NCI-H69 (cell line): ENCODE results near the gene TBX6.

Source experiments
- DNase-seq: peaks from one replicate; lab custom pipeline; 2025; lab: John Stamatoyannopoulos, UW

Gene TBX6

DNA sequence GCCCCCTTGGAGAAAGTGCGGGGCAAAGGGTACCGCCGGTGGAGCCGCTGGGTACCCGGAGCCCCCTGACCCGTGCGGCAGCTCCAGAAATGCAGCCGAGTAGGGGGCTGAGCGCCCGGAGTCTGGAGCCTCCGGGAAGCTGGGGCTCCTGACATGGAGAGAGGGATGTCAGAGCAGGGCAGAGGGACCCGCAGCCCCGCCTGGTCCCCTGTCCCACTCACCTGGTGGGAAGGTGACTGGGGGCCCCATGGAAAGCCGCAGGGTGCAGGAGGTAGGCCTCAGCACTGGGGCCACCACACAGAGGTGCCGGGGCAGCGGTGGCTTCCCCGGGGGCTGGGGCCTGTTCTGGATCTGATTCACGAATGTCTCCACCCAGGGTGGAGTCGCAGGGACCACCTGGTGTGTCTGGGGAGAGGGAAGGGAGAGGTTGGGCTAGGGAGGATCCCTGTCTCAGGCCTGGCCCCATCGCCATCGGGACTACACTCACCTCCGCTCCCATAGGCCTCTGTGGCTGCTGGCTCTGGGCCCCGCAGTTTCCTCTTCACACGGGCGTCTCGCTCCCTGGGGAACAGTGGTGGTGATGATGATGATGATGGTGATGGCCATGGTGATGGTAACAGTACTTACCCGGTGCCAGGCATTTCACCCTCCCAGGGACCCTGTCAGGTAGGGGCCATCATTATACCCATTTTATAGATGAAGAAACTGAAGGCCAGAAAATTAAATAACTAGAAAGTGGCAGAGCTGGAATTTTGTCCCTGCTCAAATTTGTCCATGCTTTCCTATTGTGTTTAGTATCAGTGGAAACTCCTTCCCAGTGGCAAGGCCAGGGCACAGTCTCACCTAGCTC lies 5.2 kb downstream of the TBX6 start:
- DNase-seq, result no peak

- no peak for DNase-seq
Observed at GRCh38 chr16:30085820-30086219, 5.9 kb downstream of the TBX6 start.

- no peak for DNase-seq
Observed at GRCh38 chr16:30085247-30085646, 6.5 kb downstream of the TBX6 start.

- no peak for DNase-seq
Observed at GRCh38 chr16:30084816-30085159, 6.9 kb downstream of the TBX6 start.

- DNase-seq, result no peak
Observed at GRCh38 chr16:30084096-30084815, 7.5 kb downstream of the TBX6 start.

DNA sequence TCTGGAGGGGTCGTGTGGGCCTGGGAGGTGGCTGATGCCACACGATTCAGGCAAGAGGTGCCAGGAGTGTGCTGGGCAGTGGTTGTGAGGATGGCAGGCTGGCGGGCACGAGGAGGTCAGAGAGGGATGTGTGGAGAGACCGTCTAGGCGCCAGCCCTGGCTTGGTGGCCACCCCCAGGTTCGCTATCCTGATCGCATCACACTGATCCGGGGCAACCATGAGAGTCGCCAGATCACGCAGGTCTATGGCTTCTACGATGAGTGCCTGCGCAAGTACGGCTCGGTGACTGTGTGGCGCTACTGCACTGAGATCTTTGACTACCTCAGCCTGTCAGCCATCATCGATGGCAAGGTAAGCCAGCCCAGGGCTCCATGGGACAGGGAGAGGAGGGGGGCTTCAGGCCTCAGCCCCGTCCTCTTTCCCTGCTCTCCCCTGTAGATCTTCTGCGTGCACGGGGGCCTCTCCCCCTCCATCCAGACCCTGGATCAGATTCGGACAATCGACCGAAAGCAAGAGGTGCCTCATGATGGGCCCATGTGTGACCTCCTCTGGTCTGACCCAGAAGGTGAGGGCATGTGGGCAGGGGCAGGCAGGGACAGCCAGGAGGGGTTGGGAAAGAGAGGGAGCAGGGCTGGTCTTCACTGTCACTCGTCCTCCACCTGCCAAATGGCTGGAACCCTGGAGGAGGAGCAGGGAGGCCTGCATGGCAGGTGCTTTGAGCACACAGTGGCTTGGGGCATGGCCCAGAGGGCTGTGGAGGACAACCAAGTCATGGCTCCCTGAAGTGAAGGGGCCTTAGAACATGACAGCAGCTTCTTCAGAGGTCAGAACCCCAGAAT lies 8.3 kb downstream of the TBX6 start:
- DNase-seq, result no peak

- no peak for DNase-seq
Observed at GRCh38 chr16:30082545-30083090, 9.1 kb downstream of the TBX6 start.

DNA sequence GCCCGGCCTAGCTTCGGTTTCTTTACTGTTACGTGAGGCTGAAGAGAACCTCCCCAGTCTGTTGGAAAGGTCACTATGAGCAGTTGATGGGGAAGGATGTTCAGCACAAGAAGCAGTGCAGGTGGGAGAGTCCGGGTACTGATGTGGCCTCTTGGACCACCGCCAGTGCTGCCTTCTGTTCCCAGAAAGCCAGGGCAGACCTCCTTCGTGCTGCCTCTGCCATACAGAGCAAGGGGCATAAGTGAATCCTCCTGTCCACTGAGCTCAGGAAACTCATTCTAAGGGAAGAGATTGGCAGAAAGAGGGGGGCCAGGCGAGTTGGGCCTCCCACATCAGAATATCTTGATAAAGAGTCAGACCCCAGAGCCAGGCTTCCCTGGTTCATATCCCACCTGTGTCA lies 12.2 kb downstream of the TBX6 start:
- no peak for DNase-seq

- DNase-seq, result no peak
Observed at GRCh38 chr16:30078744-30079143, 13.0 kb downstream of the TBX6 start.

- DNase-seq, result no peak
Observed at GRCh38 chr16:30077656-30078055, 14.1 kb downstream of the TBX6 start.

DNA sequence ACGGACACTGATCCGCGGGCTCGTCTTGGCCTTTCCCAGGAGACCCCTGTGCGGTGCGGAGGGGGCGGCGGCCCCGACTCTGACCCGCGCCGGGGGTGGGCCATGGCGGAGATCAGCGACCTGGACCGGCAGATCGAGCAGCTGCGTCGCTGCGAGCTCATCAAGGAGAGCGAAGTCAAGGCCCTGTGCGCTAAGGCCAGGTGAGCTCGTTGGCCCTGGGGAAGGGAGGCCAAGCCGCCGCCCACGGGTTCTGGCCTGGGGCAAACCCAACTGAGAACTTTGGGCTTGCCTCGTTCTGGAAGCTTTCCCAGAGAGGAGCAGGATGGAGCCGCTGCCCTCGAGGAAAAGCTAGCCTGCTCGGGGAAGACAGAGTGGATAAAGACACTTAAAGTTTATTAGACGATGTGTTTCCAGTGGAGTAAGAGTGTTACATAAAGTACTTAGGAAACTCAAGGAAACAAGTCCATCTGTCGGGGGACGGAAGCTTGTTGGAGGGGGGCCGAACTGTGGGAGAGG lies 15.4 kb downstream of the TBX6 start:
- DNase-seq, result no peak

DNA sequence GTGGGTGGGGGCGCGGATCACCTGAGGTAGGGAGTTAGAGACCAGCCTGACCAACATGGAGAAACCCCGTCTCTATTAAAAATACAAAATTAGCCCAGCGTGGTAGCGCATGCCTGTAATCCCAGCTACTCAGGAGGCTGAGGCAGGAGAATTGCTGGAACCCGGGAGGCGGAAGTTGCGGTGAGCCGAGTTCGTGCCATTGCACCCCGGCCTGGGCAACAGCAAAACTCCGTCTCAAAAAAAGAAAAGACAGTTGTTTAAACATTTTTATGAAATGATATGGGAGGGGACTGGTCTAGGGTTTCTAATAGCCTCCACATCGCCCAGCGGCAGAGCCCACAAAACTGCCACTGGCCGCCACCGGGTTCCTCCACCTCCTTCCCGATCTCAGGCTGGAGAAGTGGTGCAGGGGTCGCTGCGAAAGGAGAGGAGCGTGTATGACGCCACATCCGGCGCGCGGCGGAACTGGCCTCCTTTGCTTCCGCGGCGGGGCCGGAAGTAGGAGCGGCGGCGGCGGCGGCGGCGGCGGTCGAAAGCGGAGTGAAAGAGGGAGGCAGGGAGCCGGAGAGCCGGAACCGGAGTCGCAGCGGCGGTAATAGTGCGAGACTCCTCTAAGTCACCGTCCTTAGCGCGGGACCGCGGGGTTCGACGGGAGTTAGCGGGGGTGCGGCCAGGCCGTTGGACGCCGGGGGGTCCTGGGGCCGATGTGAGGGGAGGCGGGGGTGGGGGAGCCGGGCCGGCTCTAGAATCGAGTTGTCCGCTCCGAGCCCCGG lies 16.0 kb downstream of the TBX6 start, which contains the start of gene PPP4C:
TSS of gene PPP4C (plus strand) at position 492 of the 773 bp plus-strand sequence. CDS start 384 bp downstream, outside the sequence.
- DNase-seq, result peak; percentile 94

GRCh38 chr16:30070490-30070889 lies 21.2 kb downstream of the TBX6 start:
- DNase-seq, result no peak

DNA sequence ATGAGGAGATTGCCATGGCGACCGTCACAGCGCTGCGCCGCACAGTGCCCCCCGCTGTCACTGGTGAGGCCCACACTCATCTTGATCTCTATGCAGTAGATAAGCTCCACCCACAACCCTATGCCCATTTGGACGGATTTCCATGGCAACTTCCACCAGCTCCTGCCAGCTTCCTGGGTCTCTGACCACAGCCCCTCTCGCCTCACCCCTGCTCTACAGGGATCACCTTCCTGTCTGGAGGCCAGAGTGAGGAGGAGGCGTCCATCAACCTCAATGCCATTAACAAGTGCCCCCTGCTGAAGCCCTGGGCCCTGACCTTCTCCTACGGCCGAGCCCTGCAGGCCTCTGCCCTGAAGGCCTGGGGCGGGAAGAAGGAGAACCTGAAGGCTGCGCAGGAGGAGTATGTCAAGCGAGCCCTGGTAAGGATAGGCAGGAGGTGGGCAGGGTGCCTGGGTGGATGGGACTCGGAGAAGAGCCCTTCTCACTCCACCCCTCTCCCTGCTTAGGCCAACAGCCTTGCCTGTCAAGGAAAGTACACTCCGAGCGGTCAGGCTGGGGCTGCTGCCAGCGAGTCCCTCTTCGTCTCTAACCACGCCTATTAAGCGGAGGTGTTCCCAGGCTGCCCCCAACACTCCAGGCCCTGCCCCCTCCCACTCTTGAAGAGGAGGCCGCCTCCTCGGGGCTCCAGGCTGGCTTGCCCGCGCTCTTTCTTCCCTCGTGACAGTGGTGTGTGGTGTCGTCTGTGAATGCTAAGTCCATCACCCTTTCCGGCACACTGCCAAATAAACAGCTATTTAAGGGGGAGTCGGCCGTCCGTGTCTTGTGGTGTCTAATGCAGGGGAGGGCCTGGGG lies 21.9 kb downstream of the TBX6 start:
- no peak for DNase-seq

DNA sequence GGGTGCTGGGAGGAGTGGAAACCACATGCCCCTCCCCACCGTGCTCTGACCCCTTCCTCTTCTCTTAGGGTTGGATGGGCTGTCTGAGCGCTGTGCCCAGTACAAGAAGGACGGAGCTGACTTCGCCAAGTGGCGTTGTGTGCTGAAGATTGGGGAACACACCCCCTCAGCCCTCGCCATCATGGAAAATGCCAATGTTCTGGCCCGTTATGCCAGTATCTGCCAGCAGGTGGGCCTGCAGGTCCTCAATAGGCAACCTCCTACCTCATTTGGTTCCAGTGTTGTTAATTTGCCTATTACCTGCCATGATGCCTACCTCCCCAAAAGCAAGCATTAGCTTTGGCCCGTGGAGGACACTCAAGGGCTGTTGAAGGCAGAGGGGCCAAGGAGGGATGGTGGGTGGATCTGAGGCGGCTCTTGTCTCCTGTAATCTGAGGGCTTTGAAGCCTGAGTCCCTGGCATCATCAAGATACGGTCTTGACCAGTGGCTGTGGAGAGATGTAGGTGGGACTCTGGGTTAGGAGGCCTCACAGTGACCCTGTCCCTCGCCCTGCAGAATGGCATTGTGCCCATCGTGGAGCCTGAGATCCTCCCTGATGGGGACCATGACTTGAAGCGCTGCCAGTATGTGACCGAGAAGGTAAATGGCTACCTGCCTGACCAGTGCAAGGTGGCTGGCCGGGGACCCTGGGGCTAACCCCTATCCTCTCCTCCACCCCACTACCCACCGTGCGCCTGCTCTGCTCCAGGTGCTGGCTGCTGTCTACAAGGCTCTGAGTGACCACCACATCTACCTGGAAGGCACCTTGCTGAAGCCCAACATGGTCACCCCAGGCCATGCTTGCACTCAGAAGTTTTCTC lies 22.7 kb downstream of the TBX6 start:
- peak; percentile 40 for DNase-seq

GRCh38 chr16:30068333-30068732 lies 23.4 kb downstream of the TBX6 start:
- no peak for DNase-seq

DNA sequence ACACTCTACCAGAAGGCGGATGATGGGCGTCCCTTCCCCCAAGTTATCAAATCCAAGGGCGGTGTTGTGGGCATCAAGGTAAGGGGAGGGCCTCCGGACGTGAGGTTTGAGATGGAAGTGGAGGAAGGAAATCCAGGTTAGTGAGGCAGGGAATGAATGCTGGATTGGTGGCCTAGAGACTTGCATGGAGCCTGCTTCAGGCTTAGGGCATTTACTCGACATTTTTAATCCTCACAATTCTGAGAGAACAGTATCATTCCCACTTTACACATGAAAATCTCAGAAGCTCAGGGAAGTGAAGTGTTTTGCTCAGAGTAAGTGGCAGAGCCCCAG lies 24.2 kb downstream of the TBX6 start:
- no peak for DNase-seq

DNA sequence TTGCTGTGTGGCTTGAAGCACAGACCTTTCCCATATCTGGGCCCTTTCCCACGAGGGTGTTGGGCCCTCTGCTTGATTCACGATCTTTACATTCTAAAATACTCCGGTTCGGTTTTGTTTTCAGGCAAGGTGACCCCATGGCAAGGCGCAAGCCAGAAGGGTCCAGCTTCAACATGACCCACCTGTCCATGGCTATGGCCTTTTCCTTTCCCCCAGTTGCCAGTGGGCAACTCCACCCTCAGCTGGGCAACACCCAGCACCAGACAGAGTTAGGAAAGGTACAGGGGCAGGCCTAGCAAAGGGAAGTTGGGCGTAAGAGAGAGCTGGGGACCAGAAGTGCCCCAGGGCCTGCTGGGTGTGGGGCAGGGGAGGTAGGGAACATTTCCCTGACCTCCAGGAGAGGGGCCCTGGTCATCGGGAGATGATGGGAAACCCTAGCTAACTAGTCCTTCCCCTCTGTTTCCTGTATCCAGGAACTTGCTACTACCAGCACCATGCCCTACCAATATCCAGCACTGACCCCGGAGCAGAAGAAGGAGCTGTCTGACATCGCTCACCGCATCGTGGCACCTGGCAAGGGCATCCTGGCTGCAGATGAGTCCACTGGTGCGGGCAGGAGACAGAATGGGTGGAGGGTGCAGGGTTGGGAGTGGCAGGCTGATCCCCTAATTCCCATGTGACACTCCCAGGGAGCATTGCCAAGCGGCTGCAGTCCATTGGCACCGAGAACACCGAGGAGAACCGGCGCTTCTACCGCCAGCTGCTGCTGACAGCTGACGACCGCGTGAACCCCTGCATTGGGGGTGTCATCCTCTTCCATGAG lies 24.8 kb downstream of the TBX6 start:
- no peak for DNase-seq
